SKM-1 treated with dmso at 0.1 percent for 144 hours (cell line): ENCODE measurements around the gene MAML2.
A peak's percentile ranks its signal among the peaks of the same experiment; 100 is the strongest.

ENCODE experiments used
- DNase-seq: peaks from one replicate; lab custom pipeline; 2025; ENCODE audit not compliant: unreplicated experiment; lab: John Stamatoyannopoulos, UW

MAML2 gene

GRCh38 chr11:96021901-96022650 lies 320.9 kb downstream of the MAML2 start:
- DNase-seq: no peak

- DNase-seq: no peak
These were observed 322.9 kb downstream of the MAML2 start for GRCh38 chr11:96019810-96020747.

GRCh38 chr11:96019281-96019680 lies 323.7 kb downstream of the MAML2 start:
- no peak for DNase-seq

- DNase-seq: no peak
These were observed 325.1 kb downstream of the MAML2 start for GRCh38 chr11:96017856-96018255.

GRCh38 chr11:96016978-96017502 lies 326.0 kb downstream of the MAML2 start:
- DNase-seq: no peak

GRCh38 chr11:96015906-96016565 lies 327.0 kb downstream of the MAML2 start:
- DNase-seq: no peak

- DNase-seq: peak; percentile 7
These were observed 328.8 kb downstream of the MAML2 start for GRCh38 chr11:96014217-96014616.

GRCh38 chr11:96013461-96014213 lies 329.4 kb downstream of the MAML2 start:
- no peak for DNase-seq

- no peak for DNase-seq
These were observed 330.7 kb downstream of the MAML2 start for GRCh38 chr11:96012086-96012824.

GRCh38 chr11:96010683-96011082 lies 332.3 kb downstream of the MAML2 start:
- DNase-seq: no peak

GRCh38 chr11:96008161-96008720 lies 334.8 kb downstream of the MAML2 start:
- DNase-seq: no peak

GRCh38 chr11:96006037-96006436 lies 337.0 kb downstream of the MAML2 start:
- no peak for DNase-seq

- DNase-seq: no peak
These were observed 338.1 kb downstream of the MAML2 start for GRCh38 chr11:96004862-96005261.

GRCh38 chr11:96002754-96003290 lies 340.2 kb downstream of the MAML2 start:
- DNase-seq: no peak

GRCh38 chr11:96002339-96002738 lies 340.7 kb downstream of the MAML2 start:
- DNase-seq: no peak

GRCh38 chr11:96001037-96001436 lies 342.0 kb downstream of the MAML2 start:
- DNase-seq: no peak

GRCh38 chr11:95999711-96000406 lies 343.1 kb downstream of the MAML2 start:
- no peak for DNase-seq

- DNase-seq: no peak
These were observed 346.3 kb downstream of the MAML2 start for GRCh38 chr11:95996621-95997235.
